HG03342 (cell line): Measurements from ENCODE around the gene ATRX.
"Not testable (repeated sequence)": the region's sequence is repeated elsewhere in the genome, so short reads cannot be mapped to it uniquely, and the experiment has no call there.

ENCODE experiments used
- ATAC-seq: cut with Tn5 transposase; IDR thresholded peaks from one replicate; pipeline ENCODE4 v1.9.1; 2021; ENCODE audit warnings: mild to moderate bottlenecking, moderate library complexity; ENCODE audit not compliant: unreplicated experiment

The ATRX gene

GRCh38 chrX:77635373-77635772 is 150.6 kb downstream of the ATRX start:
- ATAC-seq = no peak

- ATAC-seq = no peak
These were observed 157.6 kb downstream of the ATRX start for GRCh38 chrX:77628294-77629025.

GRCh38 chrX:77622672-77623071 is 163.3 kb downstream of the ATRX start:
- no peak for ATAC-seq

- no peak for ATAC-seq
These were observed 163.8 kb downstream of the ATRX start for GRCh38 chrX:77622233-77622632.

GRCh38 chrX:77621453-77621852 is 164.6 kb downstream of the ATRX start:
- not testable (repeated sequence) for ATAC-seq

GRCh38 chrX:77617206-77617605 is 168.8 kb downstream of the ATRX start:
- ATAC-seq = no peak

GRCh38 chrX:77603635-77604336 is 182.2 kb downstream of the ATRX start:
- no peak for ATAC-seq

- no peak for ATAC-seq
These were observed 188.5 kb downstream of the ATRX start for GRCh38 chrX:77597511-77597910.

DNA sequence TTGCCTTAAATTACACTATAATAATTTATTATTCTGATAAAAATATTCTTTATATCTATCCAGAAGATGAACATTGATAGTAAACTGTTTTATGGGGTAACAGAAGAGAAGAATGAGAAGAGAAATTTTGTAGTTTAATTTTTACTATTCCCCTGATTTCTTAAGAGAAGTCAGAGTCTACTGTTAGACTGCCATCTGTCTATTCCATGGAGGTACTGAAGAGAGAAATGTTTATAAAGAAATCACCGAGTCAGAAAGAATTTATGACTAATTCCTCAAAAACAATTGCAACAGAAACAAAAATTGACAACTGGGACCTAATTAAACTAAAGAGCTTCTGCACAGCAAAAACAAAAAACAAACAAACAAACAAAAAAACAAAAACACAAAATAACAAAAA is 188.9 kb downstream of the ATRX start:
- ATAC-seq = no peak

- no peak for ATAC-seq
These were observed 190.2 kb downstream of the ATRX start for GRCh38 chrX:77595848-77596247.

DNA sequence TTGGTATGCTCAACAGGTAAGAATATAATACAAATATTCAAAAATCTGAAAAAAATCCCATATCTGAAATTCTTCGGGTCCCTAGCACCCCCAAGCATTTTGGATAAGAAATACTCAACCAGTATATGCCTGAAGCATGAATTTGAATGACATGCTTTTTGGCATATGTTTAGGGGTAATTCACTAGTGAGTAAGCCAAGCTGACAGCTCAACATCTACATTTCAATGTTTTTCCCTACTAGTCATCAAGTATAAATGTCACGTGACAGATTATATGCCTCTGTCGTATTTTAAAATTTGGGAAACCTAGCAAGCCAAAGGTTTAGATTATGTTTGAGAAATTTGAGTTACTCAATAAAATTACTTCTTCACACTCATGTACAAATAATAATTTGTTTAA is 213.7 kb downstream of the ATRX start:
- no peak for ATAC-seq

DNA sequence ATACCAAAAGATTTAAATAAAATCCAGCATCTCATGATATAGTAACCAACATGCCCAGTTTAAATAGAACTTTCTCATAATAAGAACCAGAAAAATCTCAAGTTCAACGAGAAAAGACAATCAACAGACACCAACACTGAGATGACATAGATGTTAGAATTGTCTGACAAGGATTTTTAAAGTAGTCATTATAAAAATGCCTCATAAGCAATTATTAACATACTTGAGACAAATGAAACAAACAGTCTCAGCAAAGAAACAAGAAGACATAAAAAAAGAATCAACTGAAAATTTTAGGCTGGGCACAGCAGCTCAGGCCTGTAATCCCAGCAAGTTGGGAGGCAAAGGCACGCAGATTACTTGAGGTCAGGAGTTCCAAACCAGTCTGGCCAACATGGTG is 220.7 kb downstream of the ATRX start:
- ATAC-seq = no peak

DNA sequence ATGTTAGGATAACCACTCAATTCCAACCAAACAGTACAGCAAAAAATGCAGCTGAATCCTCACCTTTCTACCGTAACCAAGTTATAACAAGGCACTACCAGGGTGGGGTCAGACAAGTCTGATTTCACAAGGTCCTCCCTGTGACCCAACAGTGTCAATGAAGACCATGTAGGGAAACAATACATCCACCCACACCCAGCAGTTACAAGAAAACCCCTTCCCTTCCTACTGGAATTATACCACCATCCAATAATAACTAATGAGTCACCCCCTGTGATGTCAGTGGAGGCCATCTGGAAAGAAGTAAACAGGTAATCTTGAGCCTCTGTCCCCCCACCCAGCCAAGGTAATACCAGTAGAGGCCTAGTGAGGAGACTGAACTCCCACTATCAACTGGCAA is 221.2 kb downstream of the ATRX start:
- ATAC-seq = no peak

GRCh38 chrX:77561372-77561771 is 224.6 kb downstream of the ATRX start:
- no peak for ATAC-seq

DNA sequence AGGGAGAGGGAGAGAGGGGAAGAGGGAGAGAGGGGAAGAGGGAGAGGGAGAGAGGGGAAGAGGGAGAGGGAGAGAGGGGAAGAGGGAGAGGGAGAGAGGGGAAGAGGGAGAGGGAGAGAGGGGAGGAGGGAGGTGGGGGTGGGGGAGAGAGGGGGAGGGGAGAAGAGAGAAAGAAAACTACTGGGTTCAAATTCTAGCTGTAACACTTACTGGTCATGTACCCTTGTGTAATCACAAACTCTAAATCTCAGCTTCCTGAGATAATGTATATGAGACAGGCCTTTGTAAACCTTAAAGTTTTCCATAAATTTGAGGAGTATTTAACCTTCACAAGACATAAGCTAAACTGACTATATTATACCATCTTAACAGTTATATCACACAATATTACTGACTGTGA is 229.7 kb downstream of the ATRX start:
- ATAC-seq = no peak

- no peak for ATAC-seq
These were observed 237.3 kb downstream of the ATRX start for GRCh38 chrX:77548751-77549150.

- ATAC-seq = not testable (repeated sequence)
These were observed 246.2 kb downstream of the ATRX start for GRCh38 chrX:77539778-77540177.

GRCh38 chrX:77531261-77531660 is 254.8 kb downstream of the ATRX start:
- not testable (repeated sequence) for ATAC-seq

- ATAC-seq = no peak
These were observed 258.0 kb downstream of the ATRX start for GRCh38 chrX:77528034-77528433.

GRCh38 chrX:77527233-77528001 is 258.6 kb downstream of the ATRX start:
- no peak for ATAC-seq

GRCh38 chrX:77519765-77520164 is 266.3 kb downstream of the ATRX start:
- no peak for ATAC-seq

DNA sequence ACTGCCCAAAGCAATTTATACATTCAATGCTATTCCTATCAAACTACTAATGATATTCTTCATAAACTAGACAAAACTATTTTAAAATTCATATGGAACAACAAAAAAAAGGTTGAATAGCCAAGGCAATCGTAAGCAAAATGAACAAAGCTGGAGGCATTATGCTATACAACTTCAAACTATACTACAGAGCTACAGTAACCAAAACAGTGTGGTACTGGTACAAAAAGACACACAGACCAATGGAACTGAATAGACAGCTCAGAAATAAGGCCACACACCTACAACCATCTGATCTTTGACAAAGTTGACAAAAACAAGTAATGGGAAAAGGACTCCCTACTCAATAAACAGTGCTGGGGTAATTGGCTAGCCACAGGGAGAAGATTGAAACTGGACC is 271.8 kb downstream of the ATRX start:
- ATAC-seq = no peak
